NOMO-1 treated with dmso at 0.1 percent for 144 hours (cell line): ENCODE measurements around the gene UBXN4.
"Not testable (repeated sequence)": the region's sequence is repeated elsewhere in the genome, so short reads cannot be mapped to it uniquely, and the experiment has no call there.

Source experiments
- DNase-seq: peaks from one replicate; lab custom pipeline; 2025; ENCODE audit not compliant: unreplicated experiment; lab: John Stamatoyannopoulos, UW

UBXN4 gene

DNA sequence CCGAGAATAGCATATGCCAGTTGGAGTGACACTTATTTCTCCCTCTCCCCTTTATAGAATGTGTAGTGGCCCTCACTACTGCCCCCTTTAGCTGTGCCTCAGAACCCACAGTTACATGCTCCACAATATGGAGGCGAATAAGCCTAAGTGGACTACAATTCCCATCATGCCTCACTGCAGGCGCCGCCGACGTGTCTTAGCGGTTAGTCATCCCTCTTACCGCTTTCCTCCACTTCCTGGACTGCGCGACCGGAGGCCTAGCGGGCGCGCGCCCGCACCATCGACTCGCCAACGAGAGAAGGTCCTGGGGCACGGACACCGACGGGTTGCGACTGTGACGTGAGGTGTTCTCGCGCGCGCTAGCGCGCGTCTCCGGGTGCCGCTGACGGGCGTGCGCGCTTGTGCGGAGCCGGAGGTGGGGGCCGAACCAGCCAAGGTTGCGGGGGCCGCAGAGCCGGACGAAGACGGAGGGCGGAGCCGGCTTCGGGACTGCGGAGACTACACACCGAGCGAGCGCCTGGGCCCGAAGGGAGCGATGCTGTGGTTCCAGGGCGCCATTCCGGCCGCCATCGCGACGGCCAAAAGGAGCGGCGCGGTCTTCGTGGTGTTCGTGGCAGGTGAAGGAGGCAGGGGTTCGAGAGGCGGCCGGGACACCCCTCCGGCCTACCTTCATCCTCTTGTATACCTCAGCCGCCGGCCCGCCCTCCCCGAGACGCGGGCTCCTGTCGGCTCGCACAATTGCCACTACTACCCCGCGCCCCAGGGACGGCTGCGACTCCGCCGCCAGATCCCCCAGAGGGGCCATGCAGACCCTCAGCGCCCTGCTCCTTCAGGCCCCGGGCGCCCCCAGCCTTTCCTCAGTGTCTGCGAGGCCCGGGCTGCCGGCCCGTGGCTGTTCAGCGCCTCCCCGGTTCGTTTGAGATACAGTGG, at the start of gene UBXN4:
TSS of gene UBXN4 (plus strand) at position 461 of the 930 bp plus-strand sequence. CDS start at position 536, 75 bp downstream.
- DNase-seq, result peak; percentile 93

DNA sequence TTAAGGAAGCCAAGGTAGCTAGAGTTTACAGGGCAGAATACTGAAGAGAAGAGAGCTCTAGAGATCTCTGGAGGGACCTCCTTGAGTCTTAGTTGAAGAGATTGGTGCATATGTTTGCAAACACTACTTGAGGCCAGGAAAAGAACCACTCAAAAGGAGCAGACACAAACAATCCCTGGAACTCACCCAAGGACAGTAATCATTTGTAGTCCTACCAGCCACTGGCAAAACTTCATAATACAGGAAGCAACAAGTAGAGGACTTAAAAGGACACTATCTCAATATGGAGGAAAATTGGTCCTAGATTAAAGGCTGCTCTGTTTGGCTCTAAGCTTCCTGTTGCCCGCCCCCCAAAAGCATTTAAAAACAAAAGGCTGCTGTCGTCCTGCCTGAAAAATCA, 46.9 kb upstream of the UBXN4 start:
- no peak for DNase-seq

DNA sequence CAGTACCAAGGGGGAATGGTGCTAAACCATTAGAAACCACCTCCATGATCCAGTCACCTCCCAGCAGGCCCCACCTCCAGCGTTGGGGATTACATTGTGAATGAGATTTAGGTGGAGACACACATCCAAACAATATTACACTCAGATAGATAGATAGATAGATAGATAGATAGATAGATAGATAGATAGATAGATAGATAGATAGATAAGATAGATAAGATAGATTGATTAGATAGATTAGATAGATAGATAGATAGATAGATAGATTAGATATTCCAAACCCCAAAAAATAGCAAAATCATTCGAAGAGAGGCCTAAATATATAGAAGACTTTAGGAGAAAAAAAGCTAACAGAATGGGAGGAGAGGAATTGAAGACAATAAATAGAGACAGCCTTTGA, 42.8 kb upstream of the UBXN4 start:
- no peak for DNase-seq

DNA sequence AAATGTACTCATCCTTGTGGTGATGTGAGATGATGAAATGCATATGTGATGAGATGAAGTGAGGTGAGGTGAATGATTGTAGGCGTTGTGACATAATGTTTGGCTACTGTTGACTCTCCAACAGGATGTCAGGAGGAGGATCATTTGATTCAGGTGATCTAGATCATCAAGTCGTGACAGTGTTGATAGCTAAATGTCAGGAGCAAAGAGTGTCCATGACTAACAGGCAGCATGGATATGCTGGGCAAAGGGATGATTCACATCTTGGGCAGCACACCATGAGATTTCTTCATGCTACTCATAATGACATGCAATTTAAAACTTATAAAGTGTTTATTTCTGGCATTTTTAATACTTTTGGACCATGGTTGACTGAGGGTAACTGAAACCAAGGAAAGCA, 40.2 kb upstream of the UBXN4 start:
- DNase-seq, result no peak

GRCh38 chr2:135703300-135703699, 38.4 kb upstream of the UBXN4 start:
- DNase-seq, result no peak

- DNase-seq, result not testable (repeated sequence)
Measured at GRCh38 chr2:135704075-135704474, 37.6 kb upstream of the UBXN4 start.

- DNase-seq, result no peak
Measured at GRCh38 chr2:135708159-135708558, 33.5 kb upstream of the UBXN4 start.

DNA sequence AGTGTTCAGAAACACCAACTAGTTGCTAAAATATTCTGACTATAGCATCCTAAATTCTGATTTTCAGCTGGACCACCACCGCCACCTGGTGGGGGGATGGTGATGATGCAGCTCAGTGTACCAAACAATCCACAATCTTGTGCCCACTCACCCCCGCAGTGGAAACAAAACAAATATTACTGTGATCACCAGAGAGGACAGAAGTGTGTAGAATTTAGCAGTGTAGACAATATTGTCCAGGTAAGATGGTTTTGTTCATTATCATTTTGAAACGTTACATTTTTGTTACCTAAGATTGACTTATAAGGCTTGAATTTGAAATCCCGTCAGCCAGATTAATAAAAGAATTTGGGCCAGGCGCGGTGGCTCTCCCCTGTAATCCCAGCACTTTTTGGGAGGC, 31.7 kb upstream of the UBXN4 start:
- no peak for DNase-seq

- DNase-seq, result not testable (repeated sequence)
Measured at GRCh38 chr2:135715086-135715485, 26.6 kb upstream of the UBXN4 start.

GRCh38 chr2:135728064-135728743, 13.5 kb upstream of the UBXN4 start:
- DNase-seq, result no peak

GRCh38 chr2:135732561-135732960, 9.1 kb upstream of the UBXN4 start:
- no peak for DNase-seq

- DNase-seq, result no peak
Measured at GRCh38 chr2:135733045-135733444, 8.6 kb upstream of the UBXN4 start.

- no peak for DNase-seq
Measured at GRCh38 chr2:135736546-135736945, 5.1 kb upstream of the UBXN4 start.

- no peak for DNase-seq
Measured at GRCh38 chr2:135740206-135740605, 1.4 kb upstream of the UBXN4 start.

- DNase-seq, result no peak
Measured at GRCh38 chr2:135741043-135741394, 636 bp upstream of the UBXN4 start.

- DNase-seq, result peak; percentile 14
Measured at GRCh38 chr2:135742325-135742757, 686 bp downstream of the UBXN4 start.

DNA sequence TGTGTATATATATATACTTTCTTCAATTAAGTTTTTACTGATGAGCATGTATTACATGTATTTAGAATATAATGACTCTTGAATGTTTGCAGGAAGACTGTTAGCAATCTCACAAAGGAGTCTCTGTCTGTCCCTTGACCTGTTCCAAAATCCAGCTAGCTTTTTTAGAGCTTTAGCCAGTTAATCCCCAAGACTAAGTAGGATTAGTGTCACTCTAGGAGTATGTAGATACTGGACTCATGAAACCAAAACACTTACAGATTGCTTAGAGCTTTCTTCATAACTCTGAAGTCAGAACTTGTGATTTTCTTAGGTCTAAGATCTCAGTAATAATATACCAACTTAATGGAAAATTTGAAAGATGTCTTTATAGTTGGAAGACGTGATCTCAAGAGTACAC, 2.2 kb downstream of the UBXN4 start:
- DNase-seq, result no peak

GRCh38 chr2:135744760-135745314, 3.2 kb downstream of the UBXN4 start:
- DNase-seq, result no peak

DNA sequence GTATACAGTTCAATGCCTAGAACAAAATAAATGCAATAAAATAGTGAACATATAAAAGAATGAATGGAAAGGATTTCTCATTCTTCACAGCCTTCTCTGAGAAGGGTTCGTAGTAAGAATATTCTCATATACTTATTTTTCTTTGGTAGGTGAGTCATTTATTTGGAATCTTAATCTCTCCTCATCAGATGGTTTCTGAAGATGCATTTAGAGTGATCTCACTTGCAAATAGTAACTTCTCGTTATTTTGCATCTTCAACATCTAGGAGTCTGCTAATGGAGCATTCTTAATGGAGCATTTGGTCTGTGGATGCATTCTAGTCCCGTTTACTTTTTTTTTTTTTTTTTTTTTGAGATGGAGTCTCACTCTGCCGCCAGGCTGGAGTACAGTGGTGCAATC, 3.9 kb downstream of the UBXN4 start:
- DNase-seq, result no peak

DNA sequence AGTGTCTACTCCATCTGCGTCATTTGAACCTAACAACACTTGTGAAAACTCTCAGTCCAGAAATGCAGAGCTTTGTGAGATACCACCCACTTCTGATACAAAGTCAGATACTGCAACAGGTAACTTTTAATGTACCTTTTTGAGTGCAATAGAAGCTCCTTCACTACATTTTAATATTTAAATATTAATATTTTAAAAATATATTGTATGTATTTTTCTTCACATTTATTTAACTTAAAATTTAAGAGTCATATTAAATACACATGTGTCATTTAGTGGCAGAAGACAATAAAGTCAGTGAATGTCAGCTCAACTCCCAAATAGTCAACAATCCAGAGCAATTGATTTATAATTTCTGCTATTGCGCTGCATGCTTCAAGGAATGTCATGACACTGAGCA, 13.9 kb downstream of the UBXN4 start:
- no peak for DNase-seq

DNA sequence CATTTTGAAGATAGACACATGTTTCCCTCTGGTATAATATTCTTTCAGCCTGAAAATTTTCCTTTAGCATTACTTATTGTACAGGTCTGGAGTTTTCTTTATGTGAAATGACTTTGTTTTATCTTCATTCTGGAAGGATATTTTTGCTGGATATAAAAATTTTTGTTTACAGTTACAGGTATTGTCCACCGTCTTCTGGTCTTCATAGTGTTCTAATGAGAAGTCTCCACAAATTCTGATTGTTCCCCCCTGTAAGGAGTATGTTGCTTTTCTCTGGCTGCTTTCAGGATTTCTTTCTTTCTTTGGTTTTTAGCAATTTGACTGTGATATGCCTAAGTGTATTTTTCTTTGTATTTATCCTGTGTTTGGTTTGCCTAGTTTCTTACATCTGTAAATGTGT, 15.0 kb downstream of the UBXN4 start:
- no peak for DNase-seq

- DNase-seq, result no peak
Measured at GRCh38 chr2:135762022-135762421, 20.4 kb downstream of the UBXN4 start.
